Activated naive CD4-positive, alpha-beta T cell treated with anti-CD3 and anti-CD28 coated beads, Interleukin-2, amount 10 ng/mL, durations not matched to agents 7 days and 5 days (primary cell): ENCODE data around the gene CKAP2L.

Experiments used
- CTCF ChIA-PET: fragments of 350-600 bp; sonication (Branson Sonifier 250); formaldehyde crosslinking; loops from one replicate; lab custom pipeline; 2021; ENCODE audit warnings: antibody characterized with exemption; lab: Charles Lee
- DNase-seq: peaks from one replicate; pipeline ENCODE4 v3.0.0-alpha.2; 2020
- H3K27ac Mint-ChIP-seq: one replicate; pipeline ENCODE4 v1.8.0; 2021; ENCODE audit warnings: mild to moderate bottlenecking, moderate library complexity, mixed read lengths
- H3K27me3 Mint-ChIP-seq: one replicate; pipeline ENCODE4 v1.8.0; 2021; ENCODE audit warnings: mild to moderate bottlenecking, mixed read lengths
- H3K36me3 Mint-ChIP-seq: one replicate; pipeline ENCODE4 v1.8.0; 2021; ENCODE audit warnings: mixed read lengths
- H3K4me1 Mint-ChIP-seq: one replicate; pipeline ENCODE4 v1.8.0; 2021; ENCODE audit warnings: mixed read lengths
- H3K4me3 Mint-ChIP-seq: one replicate; pipeline ENCODE4 v1.8.0; 2021; ENCODE audit warnings: mild to moderate bottlenecking, moderate library complexity, mixed read lengths
- H3K9me3 Mint-ChIP-seq: one replicate; pipeline ENCODE4 v1.8.0; 2021; ENCODE audit warnings: mixed read lengths

CKAP2L gene

GRCh38 chr2:112764071-112765044 lies at the start of gene CKAP2L:
CKAP2L (minus strand) TSS chr2:112764609; CDS start chr2:112764598, 11 bp downstream.
- Mint-ChIP-seq H3K36me3 (peaks cover 42% of the 10 kb centered on the region), H3K4me3 (peak within 1 kb of the TSS; percentile 98), H3K4me1 (peaks cover 62% of the 10 kb centered on the region), H3K9me3 (peaks cover 11% of the 10 kb centered on the region), H3K27me3 (no peaks in the 10 kb centered on the region), H3K27ac (peak within 1 kb of the TSS; percentile 94)
- DNase-seq = peak; percentile 99
- CTCF ChIA-PET = interaction anchor here (1.1 to 2.3 kb wide), 3 partner anchors 14 to 118 kb away, joined by 3 to 6 read pairs (median 3); no protein-coding TSS in a partner anchor

GRCh38 chr2:112813280-112813966 lies 49.0 kb upstream of the CKAP2L start:
- peaks cover 14% of the 10 kb centered on the region for H3K4me1 Mint-ChIP-seq
- H3K9me3 Mint-ChIP-seq = peaks cover 11% of the 10 kb centered on the region
- H3K27ac Mint-ChIP-seq = no peak overlapping the region
- no peaks in the 10 kb centered on the region for H3K27me3 Mint-ChIP-seq
- CTCF ChIA-PET = no interaction called here
- peaks cover 5% of the 10 kb centered on the region for H3K36me3 Mint-ChIP-seq
- no peak overlapping the region for H3K4me3 Mint-ChIP-seq
- DNase-seq = no peak

- H3K4me3 Mint-ChIP-seq = no peak overlapping the region
- H3K36me3 Mint-ChIP-seq = peaks cover 5% of the 10 kb centered on the region
- no peak for DNase-seq
- peaks cover 12% of the 10 kb centered on the region for H3K9me3 Mint-ChIP-seq
- H3K4me1 Mint-ChIP-seq = peaks cover 14% of the 10 kb centered on the region
- no peaks in the 10 kb centered on the region for H3K27me3 Mint-ChIP-seq
- no peak overlapping the region for H3K27ac Mint-ChIP-seq
- CTCF ChIA-PET = no interaction called here
Observed at GRCh38 chr2:112812318-112813267, 48.2 kb upstream of the CKAP2L start.

GRCh38 chr2:112811841-112812306 lies 47.5 kb upstream of the CKAP2L start:
- CTCF ChIA-PET = no interaction called here
- H3K27ac Mint-ChIP-seq = peak overlapping the region; percentile 47
- peaks cover 14% of the 10 kb centered on the region for H3K4me1 Mint-ChIP-seq
- no peaks in the 10 kb centered on the region for H3K27me3 Mint-ChIP-seq
- no peak for DNase-seq
- peaks cover 19% of the 10 kb centered on the region for H3K9me3 Mint-ChIP-seq
- peaks cover 5% of the 10 kb centered on the region for H3K36me3 Mint-ChIP-seq
- H3K4me3 Mint-ChIP-seq = no peak overlapping the region

GRCh38 chr2:112811276-112811831 lies 46.9 kb upstream of the CKAP2L start:
- peaks cover 14% of the 10 kb centered on the region for H3K4me1 Mint-ChIP-seq
- H3K27me3 Mint-ChIP-seq = no peaks in the 10 kb centered on the region
- H3K4me3 Mint-ChIP-seq = no peak overlapping the region
- H3K9me3 Mint-ChIP-seq = peaks cover 22% of the 10 kb centered on the region
- H3K36me3 Mint-ChIP-seq = peaks cover 7% of the 10 kb centered on the region
- DNase-seq = no peak
- CTCF ChIA-PET = interaction anchor here (1.0 kb wide), 2 partner anchors 26 to 74 kb away, joined by 3 read pairs; no protein-coding TSS in a partner anchor
- peak overlapping the region; percentile 47 for H3K27ac Mint-ChIP-seq

- no peak for DNase-seq
- peaks cover 13% of the 10 kb centered on the region for H3K36me3 Mint-ChIP-seq
- H3K27me3 Mint-ChIP-seq = no peaks in the 10 kb centered on the region
- no peak overlapping the region for H3K27ac Mint-ChIP-seq
- H3K4me1 Mint-ChIP-seq = peaks cover 24% of the 10 kb centered on the region
- CTCF ChIA-PET = no interaction called here
- peaks cover 22% of the 10 kb centered on the region for H3K9me3 Mint-ChIP-seq
- H3K4me3 Mint-ChIP-seq = no peak overlapping the region
Observed at GRCh38 chr2:112809112-112809511, 44.7 kb upstream of the CKAP2L start.

- DNase-seq = no peak
- Mint-ChIP-seq H3K9me3 (peaks cover 22% of the 10 kb centered on the region), H3K4me3 (no peak overlapping the region), H3K36me3 (peaks cover 13% of the 10 kb centered on the region), H3K27ac (no peak overlapping the region), H3K27me3 (no peaks in the 10 kb centered on the region), H3K4me1 (peaks cover 39% of the 10 kb centered on the region)
- CTCF ChIA-PET = interaction anchor here (0.7 kb wide), 2 partner anchors 58 to 163 kb away, joined by 3 to 4 read pairs; no protein-coding TSS in a partner anchor
Observed at GRCh38 chr2:112807233-112807807, 42.9 kb upstream of the CKAP2L start.

- H3K4me3 Mint-ChIP-seq = no peak overlapping the region
Observed at GRCh38 chr2:112805542-112805941, 41.1 kb upstream of the CKAP2L start.

GRCh38 chr2:112803691-112804521 lies 39.5 kb upstream of the CKAP2L start:
- no peak overlapping the region for H3K4me3 Mint-ChIP-seq

More at GRCh38 chr2:112805542-112805941, 41.1 kb upstream of the CKAP2L start:
- CTCF ChIA-PET = no interaction called here
- DNase-seq = no peak
- H3K27me3 Mint-ChIP-seq = peaks cover 3% of the 10 kb centered on the region
- peaks cover 37% of the 10 kb centered on the region for H3K4me1 Mint-ChIP-seq
- H3K27ac Mint-ChIP-seq = no peak overlapping the region
- H3K36me3 Mint-ChIP-seq = peaks cover 13% of the 10 kb centered on the region
- H3K9me3 Mint-ChIP-seq = peaks cover 16% of the 10 kb centered on the region

GRCh38 chr2:112800881-112801583 lies 36.6 kb upstream of the CKAP2L start:
- peaks cover 49% of the 10 kb centered on the region for H3K4me1 Mint-ChIP-seq

More at GRCh38 chr2:112803691-112804521, 39.5 kb upstream of the CKAP2L start:
- H3K4me1 Mint-ChIP-seq = peaks cover 47% of the 10 kb centered on the region
- H3K36me3 Mint-ChIP-seq = peaks cover 11% of the 10 kb centered on the region
- H3K27ac Mint-ChIP-seq = peak overlapping the region; percentile 56
- no peak for DNase-seq
- H3K9me3 Mint-ChIP-seq = peaks cover 11% of the 10 kb centered on the region
- CTCF ChIA-PET = interaction anchor here (1.3 kb wide), 1 partner anchor 81 kb away, joined by 3 read pairs; no protein-coding TSS in a partner anchor
- H3K27me3 Mint-ChIP-seq = peaks cover 7% of the 10 kb centered on the region

GRCh38 chr2:112798979-112799975 lies 34.9 kb upstream of the CKAP2L start:
- peaks cover 48% of the 10 kb centered on the region for H3K4me1 Mint-ChIP-seq
- peak overlapping the region; percentile 33 for H3K27ac Mint-ChIP-seq
- H3K9me3 Mint-ChIP-seq = no peaks in the 10 kb centered on the region
- H3K27me3 Mint-ChIP-seq = peaks cover 10% of the 10 kb centered on the region
- CTCF ChIA-PET = no interaction called here
- no peak overlapping the region for H3K4me3 Mint-ChIP-seq
- DNase-seq = no peak
- peaks cover 4% of the 10 kb centered on the region for H3K36me3 Mint-ChIP-seq

More at GRCh38 chr2:112800881-112801583, 36.6 kb upstream of the CKAP2L start:
- H3K4me3 Mint-ChIP-seq = no peak overlapping the region
- H3K27ac Mint-ChIP-seq = no peak overlapping the region
- CTCF ChIA-PET = no interaction called here
- peaks cover 6% of the 10 kb centered on the region for H3K36me3 Mint-ChIP-seq
- peaks cover 10% of the 10 kb centered on the region for H3K27me3 Mint-ChIP-seq
- H3K9me3 Mint-ChIP-seq = no peaks in the 10 kb centered on the region
- no peak for DNase-seq
